NCI-H187 (cell line): Measurements from ENCODE around the gene NKAPL.
A peak's percentile ranks its signal among the peaks of the same experiment; 100 is the strongest.

Experiments used
- DNase-seq, 2 experiments: peaks; one replicate each; lab custom pipeline; 2025; lab: John Stamatoyannopoulos, UW

Gene NKAPL

GRCh38 chr6:28245206-28245941 is 13.7 kb upstream of the NKAPL start:
- no peak for DNase-seq

DNA sequence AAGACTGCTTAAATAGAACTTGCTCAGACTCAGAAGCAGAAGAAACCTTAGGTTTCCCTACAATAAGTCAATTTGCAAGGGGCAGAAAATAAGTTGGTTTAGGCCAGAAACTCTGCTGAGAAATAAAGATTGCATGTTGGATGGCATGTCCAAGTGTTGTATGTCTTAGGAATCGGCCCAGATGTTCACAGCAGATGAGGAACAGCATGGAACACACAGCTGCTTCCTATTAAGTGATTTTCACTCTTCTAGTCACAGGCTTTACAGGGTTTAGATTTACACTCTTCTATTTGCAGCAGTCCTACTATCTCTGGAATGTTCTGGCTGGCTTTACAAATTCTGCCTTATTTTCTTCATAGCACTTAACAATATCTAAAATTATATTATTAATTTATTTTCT is 10.2 kb upstream of the NKAPL start:
- DNase-seq, result no peak

DNA sequence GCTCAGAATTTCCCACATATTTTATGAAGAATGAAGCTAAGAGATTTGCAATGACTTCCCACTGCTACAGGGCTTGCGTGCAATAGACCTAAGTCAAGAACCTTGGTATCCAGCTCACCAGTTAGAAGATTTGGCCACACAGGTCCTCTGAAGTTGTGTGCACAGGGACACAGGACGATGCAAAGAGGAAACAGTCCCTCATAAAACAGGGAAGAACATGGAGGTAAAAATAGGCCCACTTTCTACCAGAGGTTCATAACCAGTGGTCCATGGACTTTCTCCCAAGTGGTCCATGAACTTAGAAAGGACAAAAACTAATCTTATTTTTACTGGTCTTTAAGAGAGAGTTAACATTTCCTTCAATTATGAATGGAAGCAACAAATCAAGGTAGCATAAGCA is 8.3 kb upstream of the NKAPL start:
- no peak for DNase-seq

GRCh38 chr6:28251661-28252008 is 7.5 kb upstream of the NKAPL start:
- no peak for DNase-seq

DNA sequence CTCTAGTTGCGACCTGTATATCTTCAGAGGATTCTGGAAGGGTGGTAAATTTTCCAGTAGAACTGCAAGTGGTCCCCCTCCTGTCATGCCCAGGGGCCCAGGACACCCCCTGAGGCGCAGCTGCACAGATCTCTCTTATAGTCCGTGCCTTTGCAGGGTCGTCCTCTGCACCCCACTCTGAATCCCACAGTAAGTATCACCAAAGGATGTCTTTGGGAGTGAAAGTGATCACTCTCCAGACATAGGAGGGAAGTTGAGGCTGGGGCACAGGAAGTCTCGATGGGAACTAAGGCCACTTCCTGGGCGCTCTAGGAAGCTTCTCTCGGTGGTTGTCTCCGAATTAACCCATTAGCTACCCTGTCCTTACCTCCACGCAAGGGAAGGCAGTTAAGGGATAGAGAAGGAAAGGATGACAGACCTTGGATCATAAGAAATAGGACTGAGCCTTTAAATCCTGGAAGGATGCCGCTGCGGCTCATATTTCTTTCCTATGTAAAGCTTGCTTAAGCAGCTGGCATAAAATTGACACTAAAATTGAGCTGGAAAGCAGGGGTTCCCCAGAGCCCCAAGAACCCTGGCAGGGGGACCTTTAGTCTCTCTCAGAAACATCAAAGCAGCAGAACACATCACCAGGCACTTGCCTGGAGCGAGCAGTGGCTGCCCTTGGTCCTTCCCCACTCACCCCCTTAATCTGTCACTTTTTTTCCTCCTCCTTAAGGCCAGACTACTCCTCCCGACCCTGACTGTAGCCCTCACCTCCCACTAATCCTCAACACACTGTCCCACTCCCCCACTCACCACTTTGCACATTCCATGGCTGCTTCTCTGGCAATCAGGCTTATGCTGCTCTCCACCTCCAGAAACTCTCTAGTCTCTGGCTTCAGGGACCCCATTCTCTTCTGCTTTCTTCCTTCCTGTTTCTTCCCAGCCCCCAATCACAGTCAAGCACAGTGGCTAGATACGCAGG is 6.8 kb upstream of the NKAPL start, which contains the start of gene ZKSCAN4:
TSS of gene ZKSCAN4 (minus strand) at position 261 of the 967 bp plus-strand sequence. CDS start 289 bp downstream, outside the sequence.
- peak; percentile 63 to 78 for DNase-seq

GRCh38 chr6:28254121-28254519 is 5.0 kb upstream of the NKAPL start:
- no peak for DNase-seq

DNA sequence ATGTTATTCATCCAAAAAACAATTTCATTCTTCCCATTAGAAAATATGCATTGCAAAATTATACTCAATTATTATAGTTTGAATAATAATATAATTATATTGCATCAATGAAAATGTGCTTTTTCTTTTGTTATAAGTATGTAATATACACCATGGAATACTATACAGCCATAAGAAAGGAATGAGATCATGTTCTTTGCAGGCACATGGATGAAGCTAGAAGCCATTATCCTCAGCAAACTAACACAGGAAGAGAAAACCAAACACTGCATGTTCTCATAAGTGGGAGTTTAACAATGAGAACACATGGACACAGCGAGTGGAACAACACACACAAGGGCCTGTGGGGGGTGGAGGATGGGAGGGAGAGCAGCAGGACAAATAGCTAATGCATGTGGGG is 2.1 kb upstream of the NKAPL start:
- no peak for DNase-seq

DNA sequence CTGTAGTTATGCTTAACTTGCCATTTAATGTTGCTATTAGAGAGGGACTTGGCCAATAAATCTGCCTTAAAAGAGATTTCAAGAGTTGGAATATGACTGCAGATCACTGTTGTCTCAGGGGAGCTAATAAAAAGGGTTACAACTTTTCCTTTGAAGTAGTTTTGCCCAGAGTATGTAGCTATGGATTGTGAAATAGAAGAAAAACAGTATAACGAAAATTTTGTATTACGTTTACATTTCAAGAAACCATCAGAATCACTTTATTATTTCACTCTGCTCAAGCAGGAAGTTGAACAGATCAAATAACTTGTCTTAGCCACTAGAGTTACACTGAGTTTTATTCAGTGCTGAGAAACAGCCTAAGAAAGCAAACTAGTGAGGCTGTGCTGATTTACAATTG is 4.8 kb downstream of the NKAPL start:
- no peak for DNase-seq

DNA sequence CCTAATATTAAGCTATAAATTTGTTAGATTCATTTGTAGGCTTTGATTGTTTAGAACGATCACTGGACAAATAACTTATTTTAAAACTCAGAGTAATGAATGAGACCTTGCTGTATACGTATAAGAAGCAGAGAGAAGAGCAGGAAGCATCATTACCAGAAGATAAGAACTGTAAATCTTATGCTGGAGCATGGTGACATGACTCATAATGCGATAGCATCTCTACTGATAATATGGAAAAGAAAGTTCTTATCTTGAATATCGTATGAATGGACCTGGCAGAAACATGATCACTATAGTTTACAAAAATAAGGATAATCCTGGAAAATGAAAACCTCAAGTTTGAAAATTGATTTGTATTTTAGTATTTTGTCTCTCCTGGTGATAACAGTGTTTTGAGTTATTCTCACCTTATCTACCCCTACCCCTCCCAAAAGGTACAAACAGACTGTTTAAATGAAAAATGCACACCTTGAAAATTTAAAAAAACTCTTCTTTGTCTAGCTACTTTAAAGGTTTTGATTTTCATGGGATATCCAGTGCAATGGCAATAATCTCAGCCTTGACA is 5.8 kb downstream of the NKAPL start:
- no peak for DNase-seq

DNA sequence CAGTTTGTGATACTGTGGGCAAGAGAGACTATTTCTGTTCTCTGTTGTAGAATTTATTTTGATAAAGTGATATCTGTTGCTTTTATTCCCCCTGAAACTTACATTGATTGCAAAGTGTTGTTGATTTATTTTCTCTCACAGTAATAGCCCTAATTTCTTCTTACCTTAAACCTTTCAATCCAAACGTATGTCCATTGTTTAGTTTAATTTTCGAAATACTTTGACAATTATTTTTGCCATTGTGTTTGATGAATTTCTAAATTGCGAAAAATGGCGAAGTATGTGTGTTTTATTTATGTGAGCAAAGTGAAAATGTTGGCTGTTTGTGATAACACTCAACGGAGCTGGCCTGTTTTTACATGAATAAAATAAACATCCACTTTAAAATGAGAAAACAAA is 7.5 kb downstream of the NKAPL start:
- DNase-seq, result no peak

- DNase-seq, result peak; percentile 76 to 82
These were observed 8.0 kb downstream of the NKAPL start, which contains the start of gene ZSCAN26 for GRCh38 chr6:28266962-28267694. Gene ZSCAN26, plus strand, starts transcription at chr6:28267143. Its CDS starts 4,777 bp downstream, at chr6:28271920.

- no peak for DNase-seq
These were observed 8.6 kb downstream of the NKAPL start for GRCh38 chr6:28267695-28268059.

DNA sequence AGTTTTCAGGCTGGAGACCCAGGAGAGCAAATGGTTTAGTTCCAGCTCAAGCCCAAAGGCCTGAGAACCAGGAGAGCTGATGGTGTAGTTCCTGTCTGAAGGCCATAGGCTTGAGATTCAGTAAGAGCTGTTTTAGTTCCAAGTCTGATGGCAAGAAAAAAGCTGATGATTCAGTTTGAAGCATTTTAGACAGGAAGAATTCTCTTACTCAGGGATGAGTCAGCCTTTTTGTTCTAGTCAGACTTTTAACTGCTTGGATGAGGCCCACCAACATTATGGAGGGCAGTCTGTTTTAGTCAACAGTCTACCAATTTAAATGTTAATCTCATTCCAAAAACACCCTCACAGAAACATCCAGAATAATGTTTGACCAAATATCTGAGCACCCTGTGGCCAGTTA is 10.4 kb downstream of the NKAPL start:
- DNase-seq, result no peak

DNA sequence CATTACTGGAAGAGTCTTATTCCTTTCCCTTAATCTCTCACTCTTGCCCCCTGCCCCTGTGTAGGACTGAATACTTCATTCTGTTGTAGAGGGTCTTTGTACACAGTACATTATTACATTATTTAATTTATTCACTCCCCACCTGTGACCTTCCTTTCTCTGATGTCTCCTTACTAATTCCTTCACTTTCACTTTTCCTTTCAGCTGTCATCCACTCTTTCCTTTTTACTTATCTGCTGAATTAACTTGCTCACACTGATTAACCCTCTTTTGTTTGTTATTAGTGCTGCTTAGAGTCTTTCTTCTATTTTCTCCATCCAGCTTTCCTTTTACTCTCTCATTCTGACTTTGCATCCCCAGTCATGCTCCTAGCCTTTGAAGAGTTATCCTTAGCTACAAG is 15.8 kb downstream of the NKAPL start:
- DNase-seq, result no peak

- DNase-seq, result no peak
These were observed 18.6 kb downstream of the NKAPL start for GRCh38 chr6:28277746-28278145.

- no peak for DNase-seq
These were observed 21.6 kb downstream of the NKAPL start for GRCh38 chr6:28280595-28281287.

GRCh38 chr6:28281288-28282064 is 22.4 kb downstream of the NKAPL start, which contains the start of gene PGBD1:
Gene PGBD1, plus strand, starts transcription at chr6:28281572. Its CDS starts 2,242 bp downstream, at chr6:28283814.
- peak; percentile 25 to 34 for DNase-seq

DNA sequence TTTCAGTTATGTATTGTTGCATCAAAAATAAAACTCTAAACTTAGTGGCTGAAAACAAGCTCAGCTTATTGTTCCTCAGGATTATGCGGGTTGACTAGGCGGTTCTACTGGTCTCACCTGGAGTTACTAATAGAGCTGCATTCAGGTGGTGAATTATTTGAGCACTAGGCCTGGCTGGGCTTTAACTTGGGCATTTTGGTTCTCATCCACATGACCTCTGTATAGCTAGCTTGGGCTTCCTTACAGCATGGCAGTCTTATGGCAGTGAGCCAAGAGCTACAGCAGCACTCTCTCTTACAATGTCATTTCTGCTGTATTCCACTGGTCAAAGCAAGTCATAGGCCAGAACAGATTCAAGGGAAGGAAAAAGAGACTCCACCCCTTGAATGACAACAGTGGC is 23.8 kb downstream of the NKAPL start:
- no peak for DNase-seq

DNA sequence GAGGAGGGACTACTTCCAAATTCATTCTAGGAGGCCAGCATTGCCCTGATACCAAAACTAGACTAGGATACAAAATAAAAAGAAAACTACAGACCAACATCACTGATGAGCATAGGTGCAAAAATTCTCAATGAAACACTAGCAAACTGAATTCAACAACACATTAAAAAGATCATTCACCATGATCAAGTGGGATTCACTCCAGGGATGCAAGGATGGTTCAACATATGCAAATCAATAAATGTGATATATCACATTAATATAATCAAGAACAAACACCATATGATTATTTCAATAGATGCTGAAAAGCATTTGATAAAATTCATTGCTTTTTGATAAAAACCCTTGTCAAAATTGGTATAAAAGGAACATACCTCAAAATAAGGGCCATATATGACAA is 32.5 kb downstream of the NKAPL start:
- no peak for DNase-seq

DNA sequence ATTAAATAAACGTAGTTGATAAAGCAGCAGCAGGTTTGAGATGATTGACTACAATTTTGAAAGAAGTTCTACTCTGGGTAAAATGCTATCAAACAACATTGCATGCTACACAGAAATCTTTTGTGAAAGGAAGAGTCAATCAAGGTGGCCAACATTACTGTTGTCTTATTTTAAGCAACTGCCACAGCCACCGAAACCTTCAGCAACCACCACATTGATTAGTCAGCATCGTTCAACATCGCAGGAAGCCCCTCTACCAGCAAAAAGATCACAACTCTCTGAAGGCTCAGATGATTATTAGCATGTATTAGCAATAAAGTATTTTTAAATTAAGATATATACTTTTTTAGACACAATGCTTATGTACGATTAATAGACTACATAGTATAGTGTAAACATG is 36.2 kb downstream of the NKAPL start:
- DNase-seq, result no peak
